Naive thymus-derived CD4-positive, alpha-beta T cell (primary cell): ENCODE measurements around the gene NAV2. TPM values are rescaled to one million over a fixed set of nuclear protein-coding genes. Genes with fewer than 3 reads are reported as not detected.

Experiments used
- ATAC-seq: fragments of 150-1000 bp; cut with Tn5 transposase; 2 replicates; pipeline ENCODE4 v1.10.0; 2021; ENCODE audit warnings: mild to moderate bottlenecking, moderate library complexity
- CTCF ChIA-PET: fragments of 350-600 bp; sonication (Branson Sonifier 250); formaldehyde crosslinking; loops from one replicate; lab custom pipeline; 2021; ENCODE audit warnings: antibody characterized with exemption; lab: Charles Lee
- POLR2A ChIA-PET: fragments of 350-600 bp; sonication (Branson Sonifier 250); formaldehyde crosslinking; loops from one replicate; lab custom pipeline; 2021; ENCODE audit warnings: antibody characterized with exemption, inconsistent platforms; lab: Charles Lee
- DNase-seq, 9 donors: peaks; one replicate each; pipeline versions ENCODE4 v3.0.0 to v3.0.0-alpha.2; 2020 to 2022; ENCODE audit warnings: mixed read lengths in 1 of 9
- H3K27ac ChIP-seq: one replicate; pipeline ENCODE4 v1.7.0; 2013; ENCODE audit warnings: mild to moderate bottlenecking, low read depth, low read length, moderate library complexity
- H3K27me3 ChIP-seq, 2 donors: one replicate each; pipeline ENCODE4 v1.7.0; 2013; ENCODE audit warnings: low read length in 2 of 2, mild to moderate bottlenecking in 2 of 2, moderate library complexity in 2 of 2; ENCODE audit not compliant: control insufficient read depth in 2 of 2, insufficient read depth in 2 of 2
- H3K36me3 ChIP-seq, 3 experiments: 1 replicate in 2 of 3; 2 replicates in 1 of 3; pipeline ENCODE4 v1.7.0; 2013; ENCODE audit warnings: low read length in 3 of 3, mild to moderate bottlenecking in 3 of 3, moderate library complexity in 1 of 3; ENCODE audit not compliant: insufficient read depth in 3 of 3, control insufficient read depth in 2 of 3
- H3K4me1 ChIP-seq, 2 donors: one replicate each; pipeline ENCODE4 v1.7.0; 2013; ENCODE audit warnings: low read length in 2 of 2, mild to moderate bottlenecking in 2 of 2, moderate library complexity in 1 of 2; ENCODE audit not compliant: control insufficient read depth in 2 of 2, insufficient read depth in 2 of 2
- H3K4me3 ChIP-seq: 2 replicates; pipeline ENCODE4 v1.7.0; 2013; ENCODE audit warnings: mild to moderate bottlenecking, low read length
- H3K9me3 ChIP-seq, 3 experiments: 1 replicate in 2 of 3; 2 replicates in 1 of 3; pipeline ENCODE4 v1.7.0; 2013; ENCODE audit warnings: low read length in 3 of 3; ENCODE audit not compliant: control insufficient read depth in 2 of 3
- H3K27ac Mint-ChIP-seq, 9 donors: one replicate each; pipeline ENCODE4 v1.8.0; 2020 to 2022; ENCODE audit warnings: mixed read lengths in 9 of 9, mild to moderate bottlenecking in 8 of 9, moderate library complexity in 5 of 9, inconsistent platforms in 2 of 9
- H3K27me3 Mint-ChIP-seq, 5 donors: one replicate each; pipeline ENCODE4 v1.8.0; 2021 to 2022; ENCODE audit warnings: mixed read lengths in 5 of 5, mild to moderate bottlenecking in 1 of 5
- H3K36me3 Mint-ChIP-seq, 5 donors: one replicate each; pipeline ENCODE4 v1.8.0; 2020 to 2022; ENCODE audit warnings: mixed read lengths in 5 of 5, mild to moderate bottlenecking in 3 of 5, inconsistent platforms in 1 of 5
- H3K4me1 Mint-ChIP-seq, 7 donors: one replicate each; pipeline ENCODE4 v1.8.0; 2020 to 2022; ENCODE audit warnings: mixed read lengths in 7 of 7, mild to moderate bottlenecking in 3 of 7, inconsistent platforms in 1 of 7
- H3K4me3 Mint-ChIP-seq, 10 donors: one replicate each; pipeline ENCODE4 v1.8.0; 2020 to 2022; ENCODE audit warnings: mild to moderate bottlenecking in 10 of 10, mixed read lengths in 10 of 10, moderate library complexity in 6 of 10, inconsistent platforms in 2 of 10
- H3K9me3 Mint-ChIP-seq, 11 donors: one replicate each; pipeline ENCODE4 v1.8.0; 2020 to 2022; ENCODE audit warnings: mixed read lengths in 11 of 11, mild to moderate bottlenecking in 4 of 11, inconsistent platforms in 1 of 11, moderate library complexity in 1 of 11
- intact Hi-C, 2 donors: fragments of 100-400 bp; cut with micrococcal nuclease; formaldehyde crosslinking; loops; one replicate each; pipeline ENCODE4 v1.15.1; 2023
- polyA plus RNA-seq, 2 donors: library from polyadenylated mRNA; unstranded; fragments of 300-500 nt; fragmentation: Illumina TruSeq; gene quantifications; one replicate each; pipeline ENCODE4 v1.2.3, GENCODE V29; 2021
- total RNA-seq, 6 experiments: library from RNA in 5 of 6; stranded (reverse) in 5 of 6; gene quantifications; 1 replicate in 5 of 6; 2 replicates in 1 of 6; pipeline ENCODE4 v1.2.3 and lab custom pipeline; 2021 to 2026

NAV2 gene
- total and polyA plus RNA-seq, 7 experiments from 2014 or later, result 0.24 to 2.2 (median 0.48) TPM; not detected in 2

GRCh38 chr11:20020198-20020597 is 307.6 kb downstream of the NAV2 start:
- Histone ChIP-seq H3K36me3 (no peaks in the 10 kb centered on the region), H3K4me1 (no peaks in the 10 kb centered on the region), H3K27me3 (no peaks in the 10 kb centered on the region), H3K27ac (no peak overlapping the region), H3K9me3 (no peaks in the 10 kb centered on the region), H3K4me3 (no peak overlapping the region)
- DNase-seq, result no peak
- Mint-ChIP-seq H3K4me1 (no peaks in the 10 kb centered on the region), H3K36me3 (peaks cover 0 to 3% (median 0%) of the 10 kb centered on the region in 5 donors), H3K4me3 (no peak overlapping the region), H3K27me3 (peaks cover 4 to 12% (median 5%) of the 10 kb centered on the region in 5 donors), H3K27ac (no peak overlapping the region), H3K9me3 (peaks cover 0 to 5% (median 0%) of the 10 kb centered on the region in 11 donors)
- ChIA-PET CTCF (no interaction called here), POLR2A (no interaction called here)
- ATAC-seq, result no peak
- intact Hi-C loops, result no loop called here

- intact Hi-C loops, result no loop called here
These were observed 308.1 kb downstream of the NAV2 start for GRCh38 chr11:20020716-20021115.

GRCh38 chr11:20021212-20021611 is 308.6 kb downstream of the NAV2 start:
- POLR2A ChIA-PET, result no interaction called here
- intact Hi-C loops, result no loop called here
- no peak overlapping the region for H3K4me3 Mint-ChIP-seq

More at GRCh38 chr11:20020716-20021115, 308.1 kb downstream of the NAV2 start:
- ATAC-seq (no peak), DNase-seq (no peak)
- H3K9me3 ChIP-seq, result no peaks in the 10 kb centered on the region
- CTCF ChIA-PET, result no interaction called here
- H3K4me3 ChIP-seq, result no peak overlapping the region
- H3K4me1 Mint-ChIP-seq, result no peaks in the 10 kb centered on the region
- H3K9me3 Mint-ChIP-seq, result peaks cover 0 to 5% (median 0%) of the 10 kb centered on the region in 11 donors
- no peak overlapping the region for H3K27ac Mint-ChIP-seq
- H3K4me3 Mint-ChIP-seq, result no peak overlapping the region
- H3K27me3 ChIP-seq, result no peaks in the 10 kb centered on the region
- H3K36me3 Mint-ChIP-seq, result peaks cover 0 to 3% (median 0%) of the 10 kb centered on the region in 5 donors
- H3K36me3 ChIP-seq, result no peaks in the 10 kb centered on the region
- POLR2A ChIA-PET, result no interaction called here
- H3K27ac ChIP-seq, result no peak overlapping the region
- peaks cover 0 to 8% (median 2%) of the 10 kb centered on the region in 5 donors for H3K27me3 Mint-ChIP-seq
- H3K4me1 ChIP-seq, result no peaks in the 10 kb centered on the region

GRCh38 chr11:20021771-20022362 is 309.2 kb downstream of the NAV2 start:
- Mint-ChIP-seq H3K27ac (no peak overlapping the region), H3K4me1 (no peaks in the 10 kb centered on the region), H3K27me3 (peaks cover 0 to 8% (median 0%) of the 10 kb centered on the region in 5 donors), H3K4me3 (no peak overlapping the region), H3K9me3 (peaks cover 0 to 5% (median 0%) of the 10 kb centered on the region in 11 donors), H3K36me3 (peaks cover 0 to 3% (median 0%) of the 10 kb centered on the region in 5 donors)
- H3K27me3 ChIP-seq, result no peaks in the 10 kb centered on the region
- H3K4me1 ChIP-seq, result no peaks in the 10 kb centered on the region
- intact Hi-C loops, result no loop called here
- ChIA-PET CTCF (no interaction called here), POLR2A (no interaction called here)
- H3K9me3 ChIP-seq, result no peaks in the 10 kb centered on the region
- H3K27ac ChIP-seq, result no peak overlapping the region
- no peak overlapping the region for H3K4me3 ChIP-seq
- ATAC-seq (no peak), DNase-seq (no peak)
- H3K36me3 ChIP-seq, result no peaks in the 10 kb centered on the region

More at GRCh38 chr11:20021212-20021611, 308.6 kb downstream of the NAV2 start:
- Histone ChIP-seq H3K27me3 (no peaks in the 10 kb centered on the region), H3K4me1 (no peaks in the 10 kb centered on the region), H3K9me3 (no peaks in the 10 kb centered on the region), H3K27ac (no peak overlapping the region), H3K36me3 (no peaks in the 10 kb centered on the region), H3K4me3 (no peak overlapping the region)
- ATAC-seq (no peak), DNase-seq (no peak)
- Mint-ChIP-seq H3K27me3 (peaks cover 0 to 8% (median 0%) of the 10 kb centered on the region in 5 donors), H3K27ac (no peak overlapping the region), H3K36me3 (peaks cover 0 to 3% (median 0%) of the 10 kb centered on the region in 5 donors), H3K9me3 (peaks cover 0 to 5% (median 0%) of the 10 kb centered on the region in 11 donors), H3K4me1 (no peaks in the 10 kb centered on the region)
- CTCF ChIA-PET, result no interaction called here

- Mint-ChIP-seq H3K36me3 (peaks cover 0 to 1% (median 0%) of the 10 kb centered on the region in 5 donors), H3K4me3 (no peak overlapping the region), H3K4me1 (no peaks in the 10 kb centered on the region), H3K27ac (no peak overlapping the region), H3K9me3 (peaks cover 0 to 1% (median 0%) of the 10 kb centered on the region in 11 donors), H3K27me3 (peaks cover 0 to 8% (median 0%) of the 10 kb centered on the region in 5 donors)
- no peaks in the 10 kb centered on the region for H3K9me3 ChIP-seq
- no peak for DNase-seq
- CTCF ChIA-PET, result no interaction called here
- ATAC-seq, result no peak
- H3K4me3 ChIP-seq, result no peak overlapping the region
- no peak overlapping the region for H3K27ac ChIP-seq
- POLR2A ChIA-PET, result no interaction called here
- no peaks in the 10 kb centered on the region for H3K27me3 ChIP-seq
- no peaks in the 10 kb centered on the region for H3K4me1 ChIP-seq
- intact Hi-C loops, result no loop called here
- H3K36me3 ChIP-seq, result no peaks in the 10 kb centered on the region
These were observed 309.9 kb downstream of the NAV2 start for GRCh38 chr11:20022363-20023081.

GRCh38 chr11:20023082-20023426 is 310.4 kb downstream of the NAV2 start:
- intact Hi-C loops, result no loop called here
- Histone ChIP-seq H3K27ac (no peak overlapping the region), H3K4me3 (no peak overlapping the region), H3K27me3 (no peaks in the 10 kb centered on the region), H3K4me1 (no peaks in the 10 kb centered on the region), H3K9me3 (no peaks in the 10 kb centered on the region), H3K36me3 (no peaks in the 10 kb centered on the region)
- no peak overlapping the region for H3K4me3 Mint-ChIP-seq
- POLR2A ChIA-PET, result no interaction called here
- no peak overlapping the region for H3K27ac Mint-ChIP-seq
- no peaks in the 10 kb centered on the region for H3K36me3 Mint-ChIP-seq
- no peaks in the 10 kb centered on the region for H3K9me3 Mint-ChIP-seq
- H3K4me1 Mint-ChIP-seq, result no peaks in the 10 kb centered on the region
- ATAC-seq, result no peak
- CTCF ChIA-PET, result no interaction called here
- peaks cover 0 to 8% (median 0%) of the 10 kb centered on the region in 5 donors for H3K27me3 Mint-ChIP-seq
- DNase-seq, result no peak
